K562 (cell line): ENCODE results near the gene PROM2. TPM values are rescaled to one million over a fixed set of nuclear protein-coding genes. Genes with fewer than 3 reads are reported as not detected.

ENCODE experiments used
- ATAC-seq: fragments of 200-7000 bp; cut with Tn5 transposase; 3 replicates; pipeline ENCODE4 v1.9.1; 2020; ENCODE audit warnings: moderate library complexity
- BruUV-seq: library from RNA; stranded (reverse); fragments of 400-500 nt; replicated peaks from 2 replicates; lab custom pipeline; 2021; lab: Mats Ljungman, UMichigan
- CTCF ChIA-PET: fragments of 300-600 bp; formaldehyde crosslinking; extraction: SDS; loops from one replicate; lab custom pipeline; 2021; ENCODE audit warnings: low intra/inter-chr PET ratio; lab: Yijun Ruan, JAX
- POLR2A ChIA-PET: fragments of 300-600, 350-650 bp; sonication (Branson Sonifier 250); formaldehyde crosslinking; extraction: SDS; loops from one replicate; lab custom pipeline; 2021; ENCODE audit warnings: antibody characterized with exemption, inconsistent platforms; lab: Yijun Ruan, JAX
- DNase-seq, 4 experiments: peaks; one replicate each; pipeline versions ENCODE4 v3.0.0 to v3.0.0-alpha.2; 2011 to 2018; ENCODE audit warnings: low spot score in 3 of 4, mixed read lengths in 3 of 4; ENCODE audit errors: extremely low read depth in 1 of 4
- FAIRE-seq: peaks from 2 replicates; lab custom pipeline; 2011; peaks lifted over from hg19 to GRCh38; lab: Jason Lieb, UNC
- H2AFZ ChIP-seq: 2 replicates; pipeline ENCODE4 v1.6.0; 2011; ENCODE audit warnings: low read depth, low read length, control low read depth, inconsistent platforms
- H3K27ac ChIP-seq: fragments of 200-600 bp; 3 replicates; pipeline ENCODE4 v1.8.0; 2011; ENCODE audit warnings: low read depth, mild to moderate bottlenecking, control low read depth, inconsistent platforms, low read length, moderate library complexity, mixed read lengths; ENCODE audit errors: extremely low read depth
- H3K27me3 ChIP-seq, 2 experiments: fragments of 300-600 bp in 1 of 2; 2 replicates in 1 of 2; 3 replicates in 1 of 2; pipeline versions ENCODE4 v1.6.0 to v1.8.0; 2011; ENCODE audit warnings: inconsistent platforms in 2 of 2, low read length in 2 of 2, mild to moderate bottlenecking in 1 of 2, mixed read lengths in 1 of 2, moderate library complexity in 1 of 2; ENCODE audit not compliant: control insufficient read depth in 2 of 2, insufficient read depth in 2 of 2
- H3K36me3 ChIP-seq: fragments of 300-600 bp; 3 replicates; pipeline ENCODE4 v1.8.0; 2011; ENCODE audit warnings: mild to moderate bottlenecking, low read length, inconsistent platforms; ENCODE audit not compliant: control insufficient read depth, insufficient read depth
- H3K4me1 ChIP-seq, 2 experiments: fragments of 200-600 bp in 1 of 2; replicated peaks in 1 of 2; 2 replicates in 1 of 2; 3 replicates in 1 of 2; pipeline versions ENCODE4 v1.5.1 to v1.8.0; 2011; ENCODE audit warnings: inconsistent platforms in 2 of 2, low read length in 2 of 2, mild to moderate bottlenecking in 1 of 2, mixed read lengths in 1 of 2, moderate library complexity in 1 of 2; ENCODE audit not compliant: control insufficient read depth in 2 of 2, insufficient read depth in 2 of 2
- H3K4me2 ChIP-seq: 2 replicates; pipeline ENCODE4 v1.6.1; 2011; ENCODE audit warnings: low read length, control low read depth, inconsistent platforms, mixed read lengths; ENCODE audit not compliant: insufficient read depth
- H3K4me3 ChIP-seq: fragments of 200-600 bp; sonication (generic), shearing (Covaris generic); 2 replicates; pipeline ENCODE4 v1.5.1; 2016; ENCODE audit warnings: control low read depth, inconsistent platforms
- H3K79me2 ChIP-seq: fragments of 200-600 bp; 3 replicates; pipeline ENCODE4 v1.8.0; 2011; ENCODE audit warnings: low read length, inconsistent platforms; ENCODE audit not compliant: control insufficient read depth, insufficient read depth
- H3K9ac ChIP-seq, 2 experiments: 2 replicates each; pipeline versions ENCODE4 v1.6.0 to v1.6.1; 2011; ENCODE audit warnings: low read depth in 2 of 2, low read length in 2 of 2, control low read depth in 1 of 2, inconsistent platforms in 1 of 2, mild to moderate bottlenecking in 1 of 2, mixed read lengths in 1 of 2; ENCODE audit not compliant: insufficient read depth in 1 of 2
- H3K9me1 ChIP-seq: one replicate; pipeline ENCODE4 v1.6.0; 2011; ENCODE audit warnings: inconsistent platforms, mild to moderate bottlenecking, low read length, moderate library complexity; ENCODE audit not compliant: control insufficient read depth, insufficient read depth
- H3K9me3 ChIP-seq: replicated peaks from 2 replicates; pipeline ENCODE4 v1.5.1; 2011; ENCODE audit warnings: low read depth, low read length, inconsistent platforms; ENCODE audit not compliant: control insufficient read depth, insufficient read depth
- H4K20me1 ChIP-seq: replicated peaks from 2 replicates; pipeline ENCODE4 v1.6.1; 2011; ENCODE audit warnings: low read length, inconsistent platforms, mixed read lengths; ENCODE audit not compliant: control insufficient read depth, insufficient read depth
- GABPB2 ChIP-seq: fragments of 250-450 bp; sonication (Bioruptor Pico); conservative IDR thresholded peaks from 2 replicates; pipeline ENCODE4 v1.5.1; 2021; ENCODE audit warnings: mild to moderate bottlenecking
- GATAD2B ChIP-seq: fragments of 450-650 bp; IDR thresholded peaks from 2 replicates; pipeline ENCODE4 v1.6.1; 2017; ENCODE audit warnings: mild to moderate bottlenecking, borderline replicate concordance
- HOXB6 ChIP-seq: fragments of 250-450 bp; sonication (Bioruptor Pico); IDR thresholded peaks from 2 replicates; pipeline ENCODE4 v1.5.1; 2022; ENCODE audit warnings: mild to moderate bottlenecking, borderline replicate concordance
- LCOR ChIP-seq: sonication (generic); formaldehyde crosslinking; IDR thresholded peaks from 2 replicates; pipeline ENCODE4 v1.8.0; 2022; ENCODE audit warnings: mild to moderate bottlenecking, missing genetic modification reagents
- SOX6 ChIP-seq: fragments of 450-650 bp; IDR thresholded peaks from 2 replicates; pipeline ENCODE4 v1.6.1; 2014; ENCODE audit warnings: mild to moderate bottlenecking
- ZFP30 ChIP-seq: fragments of 250-450 bp; sonication (Bioruptor Pico); IDR thresholded peaks from 2 replicates; pipeline ENCODE4 v1.8.0; 2022; ENCODE audit warnings: moderate library complexity, mild to moderate bottlenecking, inconsistent platforms, borderline replicate concordance
- ZNF133 ChIP-seq: fragments of 250-450 bp; sonication (Bioruptor Pico); IDR thresholded peaks from 2 replicates; pipeline ENCODE4 v1.4.0; 2020; ENCODE audit warnings: mild to moderate bottlenecking
- ZNF263 ChIP-seq: sonication (generic); formaldehyde crosslinking; IDR thresholded peaks from 2 replicates; pipeline ENCODE4 v1.8.0; 2022; ENCODE audit warnings: mild to moderate bottlenecking, missing genetic modification reagents, borderline replicate concordance
- ZNF316 ChIP-seq: fragments of 450-650 bp; IDR thresholded peaks from 2 replicates; pipeline ENCODE4 v1.6.1; 2016
- ZNF507 ChIP-seq: conservative IDR thresholded peaks from 2 replicates; pipeline ENCODE4 v1.6.1; 2017; ENCODE audit warnings: missing genetic modification characterization, missing compliant biosample characterization
- WGBS: fragments of 100-300 bp; shearing (Covaris generic); methylation state at CpG from one replicate; pipeline ENCODE4 v1.1.6; 2016; ENCODE audit warnings: low coverage, mixed read lengths; ENCODE audit not compliant: insufficient coverage; ENCODE audit errors: missing lambda C conversion rate; 5-methylcytosine and 5-hydroxymethylcytosine counted together
- in situ Hi-C: fragments of 300-500 bp; cut with MboI; formaldehyde crosslinking; loops from 4 replicates; pipeline ENCODE4 v1.15.0; 2018; ENCODE audit warnings: inconsistent platforms, mixed read lengths
- intact Hi-C: fragments of 100-400 bp; cut with micrococcal nuclease; formaldehyde crosslinking; loops from 2 replicates; pipeline ENCODE4 v1.14.2; 2022
- polyA plus RNA-seq, 8 experiments: library from polyadenylated mRNA; depleted of rRNA in 4 of 8; stranded (reverse) in 5 of 8; unstranded in 3 of 8; fragments of >200 nt; fragmentation: Nextera tagmentation in 2 of 8; fragmentation: Illumina TruSeq in 1 of 8; extraction: Ambion mirVana in 2 of 8; extraction: Trizol in 1 of 8; gene quantifications; 2 replicates each; pipeline versions ENCODE4 v1.2.1 to v1.2.3, GENCODE V29; 2011 to 2014; ENCODE audit warnings: inconsistent platforms in 1 of 8, missing spikeins in 1 of 8
- total RNA-seq, 7 experiments: library from RNA; depleted of rRNA in 6 of 7; stranded (reverse); fragments of >200 nt in 6 of 7; fragmentation: Illumina TruSeq in 2 of 7; extraction: Trizol in 2 of 7; gene quantifications; 2 replicates each; pipeline versions ENCODE4 v1.2.1 to v1.2.3, GENCODE V29; 2011 to 2021; ENCODE audit warnings: low replicate concordance in 1 of 7
- TF ChIP-seq, protein P1 (sequence below): IDR thresholded peaks from 3 replicates; pipeline ENCODE4 v1.6.1; 2011; ENCODE audit warnings: borderline replicate concordance, mild to moderate bottlenecking; ENCODE audit not compliant: insufficient read length, insufficient read depth

PROM2 gene
- total and polyA plus RNA-seq, 9 of the 15 experiments (the other 6 are each of a cell fraction or from before 2014, with no cell fraction given), result not detected

DNA sequence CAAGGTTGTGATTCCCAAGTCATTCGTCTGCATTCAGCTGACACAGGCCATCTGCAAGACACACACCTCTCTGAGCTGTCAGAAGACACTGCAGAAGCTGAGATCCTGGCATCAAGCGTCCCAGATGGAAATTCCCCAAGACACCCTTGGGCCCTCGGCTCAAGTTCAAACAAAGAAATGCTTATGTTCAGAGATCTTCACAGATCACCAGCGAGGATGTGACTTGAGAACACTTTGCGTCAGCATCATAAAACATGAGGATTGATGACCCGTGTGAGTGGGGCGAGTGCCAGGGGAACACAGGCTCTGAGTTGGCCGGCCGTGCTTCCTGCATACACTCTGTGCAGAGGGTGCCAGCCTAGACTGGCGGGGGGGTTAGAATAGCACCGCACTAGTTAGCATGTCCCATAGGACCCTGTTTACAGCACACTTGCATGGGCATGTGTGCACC lies 59.7 kb downstream of the PROM2 start:
- H2AFZ ChIP-seq, result no peak overlapping the region
- TF ChIP-seq HOXB6 (CRISPR knock-in tag) (no peak), GATAD2B (no peak), LCOR (CRISPR knock-in tag) (no peak), SOX6 (no peak), ZNF507 (tag) (no peak), ZFP30 (CRISPR knock-in tag) (no peak), ZNF263 (CRISPR knock-in tag) (no peak), ZNF316 (no peak), ZNF133 (CRISPR knock-in tag) (no peak), GABPB2 (no peak)
- TF ChIP-seq, protein P1, sequence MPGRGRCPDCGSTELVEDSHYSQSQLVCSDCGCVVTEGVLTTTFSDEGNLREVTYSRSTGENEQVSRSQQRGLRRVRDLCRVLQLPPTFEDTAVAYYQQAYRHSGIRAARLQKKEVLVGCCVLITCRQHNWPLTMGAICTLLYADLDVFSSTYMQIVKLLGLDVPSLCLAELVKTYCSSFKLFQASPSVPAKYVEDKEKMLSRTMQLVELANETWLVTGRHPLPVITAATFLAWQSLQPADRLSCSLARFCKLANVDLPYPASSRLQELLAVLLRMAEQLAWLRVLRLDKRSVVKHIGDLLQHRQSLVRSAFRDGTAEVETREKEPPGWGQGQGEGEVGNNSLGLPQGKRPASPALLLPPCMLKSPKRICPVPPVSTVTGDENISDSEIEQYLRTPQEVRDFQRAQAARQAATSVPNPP, result no peak
- TF ChIP-seq, all 486 proteins: peak for 0
- WGBS, result under 1% methylated on average over 11 of the region's 11 CpGs
- in situ Hi-C loops, result no loop called here
- H4K20me1 ChIP-seq, result 0 out of 2 replicates have a peak, but pooled peaks cover 4% of the 10 kb centered on the region
- no peaks in the 10 kb centered on the region for H3K36me3 ChIP-seq
- FAIRE-seq (no peak), DNase-seq (no peak), ATAC-seq (no peak)
- no peak overlapping the region for H3K9ac ChIP-seq
- H3K27me3 ChIP-seq, result peaks cover 8 to 71% of the 10 kb centered on the region in 2 experiments; a peak in 4 of 5 replicates
- intact Hi-C loops, result no loop called here
- no peak overlapping the region for H3K4me2 ChIP-seq
- peaks cover 0 to 3% of the 10 kb centered on the region in 2 experiments; a peak in 1 of 5 replicates for H3K4me1 ChIP-seq
- H3K9me3 ChIP-seq, result no peaks in the 10 kb centered on the region
- H3K4me3 ChIP-seq, result no peak overlapping the region
- ChIA-PET CTCF (no interaction called here), POLR2A (interaction anchor here (1.3 kb wide), 1 partner anchor 11 kb away, joined by 6 read pairs; no protein-coding TSS in a partner anchor)
- H3K79me2 ChIP-seq, result no peaks in the 10 kb centered on the region
- no peak overlapping the region for H3K27ac ChIP-seq
- no TSS peak for BruUV-seq
- no peaks in the 10 kb centered on the region for H3K9me1 ChIP-seq
